CD4-positive, alpha-beta T cell treated with Interleukin-6 at 100 ng/mL for 8 hours (primary cell): ENCODE measurements around the gene NFKBIE.

Source experiments
- DNase-seq: peaks from one replicate; pipeline ENCODE4 v3.0.0-alpha.2; 2020; ENCODE audit warnings: mixed read lengths, low spot score

The NFKBIE gene

GRCh38 chr6:44297063-44298038, 32.0 kb upstream of the NFKBIE start:
- peak; percentile 18 for DNase-seq

- no peak for DNase-seq
These were observed 29.8 kb upstream of the NFKBIE start for GRCh38 chr6:44294832-44295791.

DNA sequence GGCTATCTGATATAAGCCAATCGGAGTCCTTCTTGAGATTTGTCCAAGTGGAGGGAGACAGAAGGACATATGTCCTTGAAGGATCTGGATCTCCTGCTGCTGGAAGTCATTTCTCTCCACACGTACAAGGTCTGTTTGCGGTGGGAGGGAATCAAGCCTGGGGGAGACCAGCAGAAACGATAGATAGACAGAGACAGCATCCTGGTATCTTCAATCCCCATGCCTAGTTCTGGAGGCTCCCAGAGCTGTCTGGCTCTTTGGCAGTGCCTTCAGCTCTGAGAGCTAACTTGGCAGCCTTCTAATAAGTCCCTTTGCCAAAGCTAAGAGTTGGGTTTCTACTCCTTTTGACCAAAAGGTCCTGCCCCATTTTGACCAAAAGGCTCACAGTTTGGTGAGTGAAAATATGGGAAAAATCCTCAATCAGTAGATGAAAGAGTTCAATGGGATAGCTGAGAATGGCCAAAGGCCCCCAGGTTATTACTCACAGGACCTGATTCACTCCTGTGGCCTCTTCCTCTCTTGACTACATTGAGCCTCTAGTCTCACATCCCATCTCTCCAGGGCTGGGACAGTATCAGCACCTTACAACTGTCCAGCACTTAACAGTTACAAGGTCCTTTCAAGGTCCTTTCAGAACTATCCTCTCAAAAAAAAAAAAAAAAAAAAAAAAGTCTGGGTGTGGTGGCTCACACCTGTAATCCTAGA, 27.5 kb upstream of the NFKBIE start:
- DNase-seq, result no peak

GRCh38 chr6:44291841-44292240, 26.5 kb upstream of the NFKBIE start:
- DNase-seq, result no peak

DNA sequence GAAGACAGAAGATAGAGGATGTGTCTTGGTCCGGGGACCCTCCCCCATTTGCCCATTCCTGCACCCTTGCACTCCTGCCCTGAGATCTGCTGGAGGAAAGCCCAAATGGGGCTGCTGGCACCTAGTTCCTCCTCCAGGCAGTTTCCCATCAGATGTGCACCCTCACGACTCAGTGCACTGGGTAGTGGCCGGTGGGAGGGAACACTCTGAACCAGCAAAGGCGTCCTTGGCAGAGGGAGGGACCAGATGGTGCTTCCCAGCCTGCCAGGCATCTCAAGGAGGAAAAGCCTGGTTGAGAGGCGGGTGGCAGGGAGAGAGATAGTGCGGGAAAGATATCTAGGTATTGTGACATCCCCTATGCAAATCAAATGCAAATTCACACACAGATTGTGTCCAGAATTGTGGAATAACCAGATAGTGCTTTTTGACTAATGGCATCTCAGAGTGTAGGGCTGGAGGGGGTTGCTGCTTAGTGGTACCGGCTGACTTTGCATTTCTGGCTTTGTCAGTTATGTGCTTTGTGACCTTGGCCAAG, 24.4 kb upstream of the NFKBIE start:
- no peak for DNase-seq

DNA sequence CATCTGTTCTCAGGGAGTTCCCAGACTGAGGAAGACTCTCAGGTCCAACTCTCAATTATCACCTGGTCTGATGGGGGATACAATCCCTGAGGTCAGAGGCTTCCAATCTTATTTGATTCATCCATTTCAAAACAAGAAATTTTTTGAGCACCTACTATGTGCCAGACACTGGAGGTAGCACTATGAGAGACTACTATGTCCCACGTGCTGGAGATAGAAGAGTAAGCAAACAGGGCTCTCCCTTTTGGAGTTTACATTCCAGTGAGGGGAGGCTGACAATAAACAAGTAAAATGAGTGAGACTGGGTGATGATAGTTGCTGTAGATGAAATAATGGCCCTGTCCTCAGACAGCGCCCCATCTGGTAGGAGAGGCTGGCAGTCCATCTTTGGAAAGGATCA, 21.4 kb upstream of the NFKBIE start:
- no peak for DNase-seq

- no peak for DNase-seq
These were observed 20.9 kb upstream of the NFKBIE start for GRCh38 chr6:44286285-44286565.

GRCh38 chr6:44285552-44286284, 20.4 kb upstream of the NFKBIE start:
- no peak for DNase-seq

DNA sequence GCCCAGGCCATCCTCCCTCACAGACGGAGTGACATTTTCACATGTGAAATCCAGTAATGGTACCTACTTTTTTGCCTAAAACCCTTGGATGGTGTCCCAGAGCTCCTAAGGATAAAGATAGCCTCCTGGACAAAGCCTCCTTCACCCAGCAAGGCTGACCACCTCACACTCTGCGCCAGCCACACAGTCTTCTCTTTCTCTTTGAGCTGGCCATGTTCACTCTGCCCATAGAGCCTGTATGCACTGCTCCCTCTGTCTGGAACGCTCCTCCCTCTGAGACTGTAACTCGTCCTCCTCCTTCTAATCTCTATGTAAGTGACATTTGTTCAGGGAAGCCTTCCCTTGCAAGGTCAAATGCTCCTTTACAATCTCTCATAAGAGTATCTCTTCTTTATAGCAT, 19.5 kb upstream of the NFKBIE start:
- no peak for DNase-seq

DNA sequence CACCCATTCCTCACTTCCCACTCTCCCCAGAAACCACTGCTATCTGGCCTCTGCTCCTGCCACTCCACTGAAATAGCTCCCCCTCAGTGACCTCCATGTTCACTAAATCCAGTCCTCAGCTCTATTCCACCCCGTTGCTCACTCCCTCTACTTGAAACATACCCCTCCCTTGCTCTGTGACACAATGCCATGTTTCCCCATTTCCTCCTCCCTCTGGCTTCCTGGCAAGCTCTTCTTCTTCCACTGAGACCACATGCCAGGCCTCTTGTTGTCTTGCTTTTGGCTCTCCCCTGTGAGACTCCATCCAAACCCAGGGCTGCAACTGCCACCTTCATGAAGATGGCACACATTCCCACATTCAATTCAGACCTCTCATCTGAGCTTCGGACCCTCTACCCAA, 18.8 kb upstream of the NFKBIE start:
- DNase-seq, result no peak

- DNase-seq, result no peak
These were observed 13.7 kb upstream of the NFKBIE start for GRCh38 chr6:44278774-44279697.

DNA sequence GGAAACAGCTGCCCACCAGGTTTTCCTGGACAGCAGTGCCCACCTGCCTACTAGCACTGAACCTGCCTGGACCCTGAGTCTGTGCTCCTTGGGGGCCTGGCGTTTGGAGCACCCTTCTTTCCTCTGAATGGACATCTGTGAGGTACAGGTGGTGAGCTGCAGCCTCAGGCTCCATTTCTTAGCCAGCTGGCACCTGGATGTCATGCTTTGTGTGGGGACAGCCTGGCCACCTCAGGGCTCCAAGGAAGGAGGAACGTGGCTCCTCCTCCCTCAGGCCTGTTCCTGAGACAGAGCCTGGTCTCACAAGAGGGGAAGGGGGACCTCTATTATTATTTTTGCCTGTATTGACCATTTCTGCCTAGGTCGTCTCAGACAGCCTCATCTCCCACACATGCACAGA, 13.0 kb upstream of the NFKBIE start:
- DNase-seq, result no peak

DNA sequence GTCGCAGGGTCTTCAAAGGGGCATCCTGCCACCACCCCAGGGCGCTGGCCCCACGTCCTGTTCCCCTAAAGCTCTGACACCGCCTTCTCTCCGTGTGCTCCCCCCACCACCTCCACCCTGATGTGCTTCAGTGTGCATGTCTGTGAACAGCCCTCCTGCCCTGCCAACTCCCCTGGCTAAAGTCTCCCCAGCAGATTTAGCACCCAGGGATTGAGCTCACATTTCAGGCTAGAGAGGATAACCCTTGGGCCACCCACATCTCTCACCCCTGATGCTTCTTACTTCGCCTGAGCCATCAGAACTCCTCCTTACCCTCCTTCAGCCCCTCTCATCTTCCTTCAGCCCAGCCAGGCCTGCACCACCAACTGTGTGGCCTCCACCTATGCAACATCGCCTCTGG, 12.4 kb upstream of the NFKBIE start:
- DNase-seq, result no peak

DNA sequence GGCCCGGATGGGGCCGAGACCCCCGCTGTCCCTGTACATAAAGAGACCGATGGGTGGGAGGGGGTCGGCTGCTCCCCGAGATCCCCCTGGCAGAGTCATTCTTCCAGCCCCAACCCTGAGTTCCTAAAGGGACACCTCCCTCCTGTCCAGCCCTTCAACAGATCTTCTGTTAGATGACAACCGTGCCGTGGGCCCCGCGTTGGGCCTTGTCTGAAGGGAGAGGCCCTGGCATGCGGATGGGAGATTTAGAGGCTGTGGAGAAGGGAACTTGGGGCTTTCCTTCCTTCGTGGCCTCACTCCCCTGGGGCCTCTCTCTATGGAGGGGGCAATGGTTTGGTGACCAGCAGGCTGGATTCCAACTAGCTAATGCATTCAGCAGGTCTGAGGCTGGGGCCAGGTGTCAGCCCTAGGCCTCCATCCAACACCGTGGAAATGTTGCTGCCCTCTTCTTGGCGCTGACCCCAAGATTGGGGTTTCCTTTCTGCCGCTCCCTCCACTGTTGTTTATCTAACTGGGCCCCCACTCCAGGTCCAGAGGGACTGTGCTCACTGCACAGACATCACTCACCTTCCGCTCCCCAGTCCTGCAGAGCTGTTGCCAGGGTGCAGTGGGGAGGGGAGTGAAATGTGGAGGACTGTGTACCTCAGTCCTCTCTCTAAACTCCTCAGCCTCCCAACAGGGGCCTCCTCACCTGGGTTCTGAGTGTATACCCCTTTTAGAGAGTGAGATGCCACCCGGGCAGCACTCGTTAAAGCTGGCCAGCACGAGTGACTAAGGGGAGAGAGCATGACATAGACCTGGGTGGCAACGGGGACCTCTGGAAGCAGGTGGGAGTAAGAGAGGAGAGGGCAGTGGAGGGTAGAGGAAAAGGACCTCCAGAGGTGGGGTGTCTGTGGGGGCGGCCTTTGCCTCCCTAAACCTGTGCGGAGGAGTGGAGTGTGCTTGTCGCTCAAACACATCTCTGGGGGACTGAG, 11.6 kb upstream of the NFKBIE start:
- DNase-seq, result no peak

DNA sequence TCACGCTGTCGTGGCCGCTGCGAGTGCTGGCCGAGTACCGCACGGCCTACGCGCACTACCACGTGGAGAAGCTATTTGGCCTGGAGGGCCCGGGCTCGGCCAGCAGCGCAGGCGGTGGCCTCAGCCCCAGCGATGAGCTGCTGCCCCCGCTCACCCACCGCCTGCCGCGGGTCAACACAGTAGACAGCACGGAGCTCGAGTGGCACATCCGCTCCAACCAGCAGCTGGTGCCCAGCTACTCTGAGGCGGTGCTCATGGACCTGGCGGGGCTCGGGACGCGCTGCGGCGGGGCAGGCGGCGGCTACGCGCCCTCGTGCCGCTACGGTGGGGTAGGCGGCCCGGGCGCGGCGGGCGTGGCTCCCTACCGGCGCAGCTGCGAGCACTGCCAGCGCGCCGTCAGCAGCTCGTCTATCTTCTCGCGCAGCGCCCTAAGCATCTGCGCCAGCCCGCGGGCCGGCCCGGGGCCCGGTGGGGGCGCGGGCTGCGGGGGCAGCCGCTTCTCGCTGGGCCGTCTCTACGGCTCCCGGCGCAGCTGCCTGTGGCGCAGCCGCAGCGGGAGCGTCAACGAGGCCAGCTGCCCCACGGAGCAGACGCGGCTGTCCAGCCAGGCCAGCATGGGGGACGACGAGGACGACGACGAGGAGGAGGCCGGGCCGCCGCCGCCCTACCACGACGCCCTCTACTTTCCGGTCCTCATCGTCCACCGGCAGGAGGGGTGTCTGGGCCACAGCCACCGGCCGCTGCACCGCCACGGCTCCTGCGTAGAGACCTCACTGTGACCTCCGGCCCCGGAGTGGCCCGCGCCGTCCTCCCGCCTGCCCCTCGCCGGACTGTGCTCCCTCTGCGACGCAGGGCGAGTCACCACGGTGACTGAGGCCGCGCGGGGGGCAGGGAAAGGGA, 10.6 kb upstream of the NFKBIE start:
- DNase-seq, result no peak

GRCh38 chr6:44275271-44275748, 10.0 kb upstream of the NFKBIE start:
- no peak for DNase-seq

- DNase-seq, result no peak
These were observed 8.3 kb upstream of the NFKBIE start for GRCh38 chr6:44273617-44274016.
